ENCODE measurements around the gene CSF1R. TPM values are rescaled to one million over a fixed set of nuclear protein-coding genes. Genes with fewer than 3 reads are reported as not detected.
A peak's percentile ranks its signal among the peaks of the same experiment; 100 is the strongest.
"Not testable (repeated sequence)": the region's sequence is repeated elsewhere in the genome, so short reads cannot be mapped to it uniquely, and the experiment has no call there.

The CSF1R gene
- total and polyA plus RNA-seq, 10 donors: 23.1 to 429 (median 291) TPM

DNA sequence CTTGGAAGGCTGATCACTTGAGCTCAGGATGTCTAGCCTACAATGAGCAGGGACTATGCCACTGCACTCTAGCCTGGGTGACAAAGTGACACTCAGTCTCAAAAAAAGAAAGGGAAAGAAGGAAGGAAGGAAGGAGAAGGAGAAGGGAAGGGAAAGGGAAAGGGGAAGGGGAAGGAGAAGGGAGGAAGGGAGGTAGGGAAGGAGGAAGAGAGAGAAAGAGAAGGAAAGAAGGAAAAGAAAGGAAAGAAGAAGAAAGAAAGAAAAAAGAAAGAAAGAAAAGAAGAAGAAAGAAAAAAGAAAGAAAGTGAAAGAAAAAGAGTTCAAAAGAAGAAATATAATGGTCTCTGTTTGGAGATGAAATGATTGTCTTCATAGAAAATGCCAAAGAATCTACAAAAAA lies 10.8 kb upstream of the CSF1R start:
- Histone ChIP-seq H3K9me3 (no peaks in the 10 kb centered on the region), H3K36me3 (no peaks in the 10 kb centered on the region), H3K4me3 (no peak overlapping the region), H3K4me1 (no peaks in the 10 kb centered on the region), H3K27me3 (replicated peaks in 1 of 7) (no peaks in the 10 kb centered on the region), H3K27ac (no peak overlapping the region)
- DNase-seq: no peak
- intact Hi-C loops (cut with DNase I; ENCODE audit: low total_unique reads): no loop called here
- TF ChIP-seq POLR2A (IDR thresholded peaks at IDR 0.05): no peak
- TF ChIP-seq, protein P1, sequence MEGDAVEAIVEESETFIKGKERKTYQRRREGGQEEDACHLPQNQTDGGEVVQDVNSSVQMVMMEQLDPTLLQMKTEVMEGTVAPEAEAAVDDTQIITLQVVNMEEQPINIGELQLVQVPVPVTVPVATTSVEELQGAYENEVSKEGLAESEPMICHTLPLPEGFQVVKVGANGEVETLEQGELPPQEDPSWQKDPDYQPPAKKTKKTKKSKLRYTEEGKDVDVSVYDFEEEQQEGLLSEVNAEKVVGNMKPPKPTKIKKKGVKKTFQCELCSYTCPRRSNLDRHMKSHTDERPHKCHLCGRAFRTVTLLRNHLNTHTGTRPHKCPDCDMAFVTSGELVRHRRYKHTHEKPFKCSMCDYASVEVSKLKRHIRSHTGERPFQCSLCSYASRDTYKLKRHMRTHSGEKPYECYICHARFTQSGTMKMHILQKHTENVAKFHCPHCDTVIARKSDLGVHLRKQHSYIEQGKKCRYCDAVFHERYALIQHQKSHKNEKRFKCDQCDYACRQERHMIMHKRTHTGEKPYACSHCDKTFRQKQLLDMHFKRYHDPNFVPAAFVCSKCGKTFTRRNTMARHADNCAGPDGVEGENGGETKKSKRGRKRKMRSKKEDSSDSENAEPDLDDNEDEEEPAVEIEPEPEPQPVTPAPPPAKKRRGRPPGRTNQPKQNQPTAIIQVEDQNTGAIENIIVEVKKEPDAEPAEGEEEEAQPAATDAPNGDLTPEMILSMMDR (IDR thresholded peaks at IDR 0.05 in 8 of 11, conservative IDR thresholded peaks at IDR 0.05 in 3 of 11): no peak
- no peak for TF ChIP-seq POLR2AphosphoS5 (IDR thresholded peaks at IDR 0.05)

DNA sequence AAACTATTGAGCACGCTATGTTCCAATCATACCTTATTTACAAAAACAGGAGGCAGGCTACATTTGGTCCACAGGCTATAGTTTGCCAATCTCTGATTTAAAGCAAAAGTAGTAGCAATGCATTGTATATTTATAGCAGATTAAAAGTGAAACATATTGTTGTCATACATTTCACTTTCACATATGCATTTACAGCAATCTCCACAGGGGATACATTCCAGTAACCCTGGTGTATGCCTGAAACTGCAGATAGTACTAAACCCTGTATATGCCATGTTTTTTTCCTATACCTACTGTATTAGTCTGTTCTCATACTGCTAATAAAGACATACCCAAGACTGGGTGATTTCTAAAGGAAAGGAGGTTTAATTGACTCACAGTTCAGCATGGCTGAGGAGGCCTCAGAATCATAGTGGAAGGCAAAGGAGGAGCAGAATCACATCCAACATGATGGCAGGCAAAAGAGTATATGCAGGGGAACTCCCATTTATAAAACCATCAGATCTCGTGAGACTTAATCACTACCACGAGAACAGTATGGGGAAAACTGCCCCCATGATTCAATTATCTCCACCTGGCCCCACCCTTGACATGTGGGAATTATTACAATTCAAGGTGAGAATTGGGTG lies 5.9 kb upstream of the CSF1R start:
- Histone ChIP-seq H3K27ac (no peak overlapping the region), H3K4me1 (peaks cover 0 to 4% (median 0%) of the 10 kb centered on the region in 6 donors), H3K36me3 (no peaks in the 10 kb centered on the region), H3K27me3 (replicated peaks in 1 of 7) (no peaks in the 10 kb centered on the region), H3K9me3 (no peaks in the 10 kb centered on the region), H3K4me3 (no peak overlapping the region)
- intact Hi-C loops (cut with DNase I; ENCODE audit: low total_unique reads): no loop called here
- DNase-seq: no peak
- 75 to 85% (median 81%) methylated on average over 3 of the region's 3 CpGs for WGBS, 5 donors
- TF ChIP-seq POLR2A (IDR thresholded peaks at IDR 0.05) (no peak), POLR2AphosphoS5 (IDR thresholded peaks at IDR 0.05) (no peak)
- TF ChIP-seq, protein P1 (IDR thresholded peaks at IDR 0.05 in 8 of 11, conservative IDR thresholded peaks at IDR 0.05 in 3 of 11): no peak

DNA sequence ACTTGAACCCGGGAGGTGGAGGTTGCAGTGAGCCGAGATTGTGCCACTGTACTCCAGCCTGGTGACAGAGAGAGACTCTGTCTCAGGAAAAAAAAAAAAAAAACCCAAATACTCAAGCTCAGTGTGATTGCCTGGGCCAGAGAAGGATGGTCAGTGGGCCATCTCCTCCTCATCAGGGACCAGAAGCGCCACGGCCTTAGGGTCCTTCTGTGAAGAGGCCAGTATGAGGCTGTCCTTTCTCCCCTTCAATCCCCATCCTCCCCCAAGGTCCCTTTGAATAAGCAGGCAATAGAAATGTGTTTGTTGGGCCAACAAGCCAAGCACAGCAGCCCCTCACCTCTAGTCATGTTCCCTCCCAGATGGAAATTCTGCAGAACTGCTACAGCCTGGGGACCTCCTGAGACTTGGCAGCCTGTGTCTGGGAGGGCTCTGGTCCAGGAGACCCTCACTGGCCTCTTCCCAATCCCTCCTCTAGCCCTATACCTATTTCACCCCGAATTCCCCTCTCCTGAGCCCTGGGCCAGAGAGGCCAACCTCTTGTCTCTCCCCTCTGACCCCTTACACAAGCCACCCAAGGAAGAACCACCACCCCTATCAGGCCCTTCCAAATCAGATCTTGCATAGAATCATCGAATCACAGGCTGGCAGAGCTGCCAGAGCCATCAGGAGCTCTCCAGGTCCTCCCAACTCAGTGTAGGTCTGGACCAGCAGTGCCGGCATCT lies 1.0 kb downstream of the CSF1R start:
- Histone ChIP-seq H3K36me3 (peaks cover 0 to 9% (median 0%) of the 10 kb centered on the region in 6 donors), H3K4me1 (peaks cover 13 to 31% (median 20%) of the 10 kb centered on the region in 6 donors), H3K27ac (peak overlapping the region in 5 of 8 donors; percentile 16 to 75 (median 66)), H3K4me3 (peak overlapping the region; percentile 9 to 68 (median 32)), H3K9me3 (no peaks in the 10 kb centered on the region), H3K27me3 (replicated peaks in 1 of 7) (peaks cover 0 to 4% (median 0%) of the 10 kb centered on the region in 7 donors)
- WGBS, 5 donors: 68 to 93% (median 83%) methylated on average over 7 of the region's 7 CpGs
- no peak for TF ChIP-seq POLR2AphosphoS5 (IDR thresholded peaks at IDR 0.05)
- TF ChIP-seq, protein P1 (IDR thresholded peaks at IDR 0.05 in 8 of 11, conservative IDR thresholded peaks at IDR 0.05 in 3 of 11): no peak
- TF ChIP-seq POLR2A (IDR thresholded peaks at IDR 0.05): no peak
- intact Hi-C loops (cut with DNase I; ENCODE audit: low total_unique reads): no loop called here
- DNase-seq: no peak

DNA sequence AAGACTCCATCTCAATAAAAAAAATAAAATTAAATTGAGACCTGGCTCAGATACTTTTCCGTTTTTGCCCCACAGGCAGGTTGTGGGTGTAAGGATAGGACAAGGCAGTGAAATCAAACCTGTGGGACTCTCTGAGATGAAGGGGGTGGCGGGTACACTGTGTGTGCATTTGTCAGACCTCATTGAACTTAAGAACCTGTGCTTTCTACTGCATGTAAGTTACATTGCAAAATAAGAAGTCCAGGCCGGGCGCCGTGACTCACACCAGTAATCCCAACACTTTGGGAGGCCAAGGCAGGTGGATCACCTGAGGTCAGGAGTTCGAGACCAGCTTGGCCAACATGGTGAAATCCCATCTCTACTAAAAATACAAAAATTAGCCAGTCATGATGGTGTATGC lies 1.6 kb downstream of the CSF1R start:
- peak overlapping the region in 5 of 8 donors; percentile 14 to 75 (median 66) for H3K27ac ChIP-seq
- H3K4me3 ChIP-seq: peak overlapping the region in 7 of 8 donors; percentile 19 to 68 (median 35)
- H3K27me3 ChIP-seq (replicated peaks in 1 of 7); intact Hi-C loops (cut with DNase I; ENCODE audit: low total_unique reads); DNase-seq; H3K9me3 ChIP-seq: not testable (repeated sequence)
- H3K4me1 ChIP-seq: peaks cover 13 to 37% (median 20%) of the 10 kb centered on the region in 6 donors
- H3K36me3 ChIP-seq: peaks cover 0 to 15% (median 0%) of the 10 kb centered on the region in 6 donors
- 76 to 89% (median 83%) methylated on average over 6 of the region's 6 CpGs for WGBS, 5 donors

Measured in spleen (tissue), 11 donors.